ENCODE measurements around the gene SLAMF6.

SLAMF6 gene

GRCh38 chr1:160541622-160542302 is 18.7 kb upstream of the SLAMF6 start:
- no peak overlapping the region for H3K4me3 ChIP-seq (ENCODE audit: low read length)
- no peak for DNase-seq (ENCODE audit: low read depth)
- no peak for TF ChIP-seq CTCF (conservative IDR thresholded peaks at IDR 0.05; ENCODE audit: low read depth, low read length)

GRCh38 chr1:160540859-160541233 is 17.8 kb upstream of the SLAMF6 start:
- no peak overlapping the region for H3K4me3 ChIP-seq (ENCODE audit: low read length)
- DNase-seq (ENCODE audit: low read depth) = no peak
- TF ChIP-seq CTCF (conservative IDR thresholded peaks at IDR 0.05; ENCODE audit: low read depth, low read length) = no peak

GRCh38 chr1:160539990-160540858 is 17.2 kb upstream of the SLAMF6 start:
- TF ChIP-seq CTCF (conservative IDR thresholded peaks at IDR 0.05; ENCODE audit: low read depth, low read length) = no peak
- H3K4me3 ChIP-seq (ENCODE audit: low read length) = no peak overlapping the region
- no peak for DNase-seq (ENCODE audit: low read depth)

- no peak overlapping the region for H3K4me3 ChIP-seq (ENCODE audit: low read length)
- TF ChIP-seq CTCF (conservative IDR thresholded peaks at IDR 0.05; ENCODE audit: low read depth, low read length) = no peak
- DNase-seq (ENCODE audit: low read depth) = no peak
These were observed 16.6 kb upstream of the SLAMF6 start for GRCh38 chr1:160539684-160539989.

GRCh38 chr1:160538985-160539651 is 16.1 kb upstream of the SLAMF6 start:
- no peak overlapping the region for H3K4me3 ChIP-seq (ENCODE audit: low read length)
- no peak for TF ChIP-seq CTCF (conservative IDR thresholded peaks at IDR 0.05; ENCODE audit: low read depth, low read length)

GRCh38 chr1:160537714-160538665 is 14.9 kb upstream of the SLAMF6 start:
- H3K4me3 ChIP-seq (ENCODE audit: low read length) = no peak overlapping the region
- TF ChIP-seq CTCF (conservative IDR thresholded peaks at IDR 0.05; ENCODE audit: low read depth, low read length) = no peak
- no peak for DNase-seq (ENCODE audit: low read depth)

More at GRCh38 chr1:160538985-160539651, 16.1 kb upstream of the SLAMF6 start:
- no peak for DNase-seq (ENCODE audit: low read depth)

All from retinal pigment epithelial cell (primary cell).